Type B pancreatic cell (in vitro differentiated cells): ENCODE measurements around the gene ULK4. TPM values are rescaled to one million over a fixed set of nuclear protein-coding genes. Genes with fewer than 3 reads are reported as not detected.
A peak's percentile ranks its signal among the peaks of the same experiment; 100 is the strongest.

ENCODE experiments used
- DNase-seq: peaks from one replicate; pipeline ENCODE4 v3.0.0; 2021; ENCODE audit warnings: mixed read lengths; ENCODE audit not compliant: unreplicated experiment; ENCODE audit errors: extremely low spot score
- H3K27ac Mint-ChIP-seq: 2 replicates; pipeline ENCODE4 v1.8.0; 2021; ENCODE audit warnings: mild to moderate bottlenecking, mixed read lengths
- H3K27me3 Mint-ChIP-seq: 2 replicates; pipeline ENCODE4 v1.8.0; 2021; ENCODE audit warnings: mixed read lengths
- H3K36me3 Mint-ChIP-seq: 2 replicates; pipeline ENCODE4 v1.8.0; 2021; ENCODE audit warnings: mixed read lengths
- H3K4me1 Mint-ChIP-seq: one replicate; pipeline ENCODE4 v1.8.0; 2021; ENCODE audit warnings: mixed read lengths; ENCODE audit not compliant: unreplicated experiment
- H3K4me3 Mint-ChIP-seq: 2 replicates; pipeline ENCODE4 v1.8.0; 2021; ENCODE audit warnings: mild to moderate bottlenecking, mixed read lengths
- H3K9me3 Mint-ChIP-seq: 2 replicates; pipeline ENCODE4 v1.8.0; 2021; ENCODE audit warnings: mixed read lengths
- total RNA-seq: library from RNA; stranded (reverse); gene quantifications from 2 replicates; pipeline ENCODE4 v1.2.1, GENCODE V29; 2021; ENCODE audit warnings: low replicate concordance
- TF ChIP-seq, protein P1 (sequence below): fragments of 200-600 bp; sonication (generic); conservative IDR thresholded peaks from 2 replicates; pipeline ENCODE4 v1.5.0; 2021; ENCODE audit warnings: antibody characterized with exemption, mild to moderate bottlenecking

ULK4 gene
- total RNA-seq, 1 donor from 2014 or later: 10.7 TPM

DNA sequence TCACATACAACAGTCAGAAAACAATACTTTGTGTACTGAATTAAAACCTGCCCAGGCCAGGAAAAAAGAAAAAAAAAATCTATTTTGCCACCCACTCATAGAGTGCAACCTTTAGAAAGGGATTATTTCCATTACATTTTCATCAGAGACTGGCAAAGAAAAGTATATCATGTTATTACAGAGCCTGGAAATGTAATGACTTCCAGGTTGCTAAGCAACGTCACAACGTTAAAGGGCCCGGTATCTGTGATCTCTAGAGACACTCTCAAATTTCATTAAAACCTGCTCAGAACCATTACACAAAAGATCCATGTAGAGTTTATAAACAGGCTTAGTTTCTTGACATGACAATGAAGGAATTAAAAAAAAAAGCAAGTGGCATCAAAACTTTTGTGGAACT lies 592.1 kb downstream of the ULK4 start:
- Mint-ChIP-seq H3K4me1 (peaks cover 9% of the 10 kb centered on the region), H3K27ac (peak overlapping the region; percentile 4), H3K27me3 (no peaks in the 10 kb centered on the region), H3K9me3 (no peaks in the 10 kb centered on the region), H3K4me3 (peak overlapping the region; percentile 2), H3K36me3 (peaks cover 3% of the 10 kb centered on the region)
- DNase-seq: no peak
- TF ChIP-seq, protein P1, sequence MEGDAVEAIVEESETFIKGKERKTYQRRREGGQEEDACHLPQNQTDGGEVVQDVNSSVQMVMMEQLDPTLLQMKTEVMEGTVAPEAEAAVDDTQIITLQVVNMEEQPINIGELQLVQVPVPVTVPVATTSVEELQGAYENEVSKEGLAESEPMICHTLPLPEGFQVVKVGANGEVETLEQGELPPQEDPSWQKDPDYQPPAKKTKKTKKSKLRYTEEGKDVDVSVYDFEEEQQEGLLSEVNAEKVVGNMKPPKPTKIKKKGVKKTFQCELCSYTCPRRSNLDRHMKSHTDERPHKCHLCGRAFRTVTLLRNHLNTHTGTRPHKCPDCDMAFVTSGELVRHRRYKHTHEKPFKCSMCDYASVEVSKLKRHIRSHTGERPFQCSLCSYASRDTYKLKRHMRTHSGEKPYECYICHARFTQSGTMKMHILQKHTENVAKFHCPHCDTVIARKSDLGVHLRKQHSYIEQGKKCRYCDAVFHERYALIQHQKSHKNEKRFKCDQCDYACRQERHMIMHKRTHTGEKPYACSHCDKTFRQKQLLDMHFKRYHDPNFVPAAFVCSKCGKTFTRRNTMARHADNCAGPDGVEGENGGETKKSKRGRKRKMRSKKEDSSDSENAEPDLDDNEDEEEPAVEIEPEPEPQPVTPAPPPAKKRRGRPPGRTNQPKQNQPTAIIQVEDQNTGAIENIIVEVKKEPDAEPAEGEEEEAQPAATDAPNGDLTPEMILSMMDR: no peak

DNA sequence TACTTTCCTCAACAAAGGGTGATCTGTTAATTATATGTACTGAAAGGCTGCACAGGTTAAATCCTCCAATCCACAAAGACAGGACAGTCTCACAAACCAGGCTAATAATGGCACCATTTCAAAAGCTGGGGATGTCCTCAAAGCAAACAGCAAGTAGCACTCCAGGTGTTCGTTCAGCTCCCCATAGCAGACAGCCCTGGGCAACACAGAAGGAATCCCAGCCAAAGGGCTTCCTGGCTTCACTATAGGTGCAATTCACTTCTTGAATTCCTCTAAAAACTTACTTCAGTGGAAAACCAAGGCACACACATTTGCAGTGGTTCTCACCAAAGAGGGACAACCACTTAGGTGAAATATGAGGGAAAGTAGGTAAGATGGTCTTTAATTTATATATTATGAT lies 595.9 kb downstream of the ULK4 start:
- no peak for DNase-seq
- Mint-ChIP-seq H3K4me1 (peaks cover 31% of the 10 kb centered on the region), H3K9me3 (no peaks in the 10 kb centered on the region), H3K27ac (no peak overlapping the region), H3K36me3 (peaks cover 3% of the 10 kb centered on the region), H3K4me3 (no peak overlapping the region), H3K27me3 (no peaks in the 10 kb centered on the region)
- TF ChIP-seq, protein P1: no peak

DNA sequence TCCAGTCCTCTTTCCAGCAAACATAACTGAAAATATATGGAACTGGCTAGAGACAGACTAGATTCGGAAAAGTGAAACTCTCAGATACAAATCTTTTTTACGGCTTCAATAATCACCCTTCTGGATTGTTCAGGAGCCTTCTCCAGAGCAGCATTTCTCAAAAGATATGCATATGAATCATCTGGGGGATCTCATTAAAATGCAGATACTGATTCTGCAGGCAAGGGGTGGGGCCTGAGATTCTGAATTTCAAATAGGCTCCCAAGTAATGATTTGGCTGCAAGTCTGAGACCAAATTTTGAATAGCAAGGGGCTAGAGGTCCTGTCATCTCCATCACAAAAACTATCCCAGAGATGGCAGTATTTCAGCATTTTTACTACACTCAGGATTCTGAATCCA lies 597.2 kb downstream of the ULK4 start:
- Mint-ChIP-seq H3K27me3 (no peaks in the 10 kb centered on the region), H3K9me3 (no peaks in the 10 kb centered on the region), H3K36me3 (peaks cover 3% of the 10 kb centered on the region), H3K27ac (peak overlapping the region; percentile 78), H3K4me3 (no peak overlapping the region), H3K4me1 (peaks cover 24% of the 10 kb centered on the region)
- TF ChIP-seq, protein P1: no peak
- DNase-seq: no peak

DNA sequence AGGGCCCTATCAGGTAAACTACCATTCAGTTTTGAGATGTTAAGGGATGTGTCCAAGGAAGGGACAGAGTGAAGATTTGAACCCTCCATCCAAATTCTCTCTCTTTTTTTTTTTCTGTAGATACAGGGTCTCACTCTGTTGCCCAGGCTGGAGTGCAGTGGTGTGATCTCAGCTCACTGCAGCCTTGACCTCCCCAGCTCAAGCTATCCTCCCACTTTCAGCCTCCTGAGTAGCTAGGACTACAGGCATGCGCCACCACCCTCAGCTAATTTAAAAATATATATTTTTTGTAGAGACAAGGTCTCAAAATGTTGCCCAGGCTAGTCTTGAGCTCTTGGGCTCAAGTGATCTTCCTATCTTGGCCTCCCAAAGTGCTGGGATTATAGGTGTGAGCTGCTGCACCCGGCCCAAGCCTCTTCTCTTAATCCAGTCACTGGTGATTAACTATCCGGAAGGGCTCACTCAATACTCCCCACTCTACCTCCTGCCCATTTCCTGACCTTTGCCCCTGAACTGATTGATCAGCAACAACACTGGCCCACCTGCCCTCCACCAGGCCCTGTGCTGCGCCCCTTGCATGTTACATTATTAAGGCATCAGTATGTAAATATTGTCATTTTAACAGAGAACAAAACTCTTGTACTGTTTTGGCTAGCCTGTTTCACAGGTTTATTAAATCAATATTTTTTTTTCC lies 597.9 kb downstream of the ULK4 start:
- no peak for DNase-seq
- Mint-ChIP-seq H3K36me3 (peaks cover 3% of the 10 kb centered on the region), H3K27ac (peak overlapping the region; percentile 78)

DNA sequence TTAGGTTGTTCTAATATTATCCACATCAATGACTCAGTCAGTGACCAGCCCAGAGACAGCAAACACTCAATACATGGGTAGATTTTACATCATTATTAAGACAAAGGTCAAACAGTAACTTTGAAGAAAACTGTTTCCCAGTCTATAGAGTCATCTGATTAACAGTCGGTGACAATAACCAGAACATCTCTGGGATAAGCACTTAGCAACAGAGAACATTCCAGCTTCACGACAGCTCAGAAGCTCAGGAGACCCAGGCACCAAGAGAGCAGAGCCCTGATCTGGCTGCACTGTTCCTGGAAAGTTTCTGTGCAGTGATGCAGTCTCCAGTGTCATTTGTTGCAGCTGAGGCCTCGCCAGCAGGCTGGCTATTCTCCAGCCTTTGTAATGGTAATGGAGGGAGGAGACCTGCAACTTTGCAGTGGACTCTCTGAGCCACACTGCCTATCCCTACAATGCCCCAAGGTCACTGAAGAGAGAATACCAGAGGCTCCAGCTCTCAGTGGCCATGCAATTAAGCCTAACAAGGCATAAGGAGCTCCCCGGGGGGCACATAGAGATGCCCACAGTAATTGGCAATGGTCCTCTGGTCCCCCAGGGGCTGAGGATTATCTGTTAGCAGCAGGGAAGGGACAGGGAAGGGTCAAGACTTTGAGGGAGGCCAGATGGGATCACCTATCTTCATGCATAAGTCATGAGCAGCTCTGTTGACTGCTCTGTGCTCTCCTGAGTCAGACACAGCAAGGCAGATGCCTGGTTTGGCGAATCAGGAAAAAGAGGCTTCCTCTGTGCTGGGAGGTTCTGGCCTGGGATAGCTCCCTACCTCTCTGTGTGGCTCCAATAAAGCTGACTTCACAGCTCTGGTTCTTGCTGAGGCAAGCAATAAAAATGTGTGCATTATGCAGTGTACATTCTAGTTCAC lies 599.0 kb downstream of the ULK4 start:
- Mint-ChIP-seq H3K4me1 (peaks cover 23% of the 10 kb centered on the region), H3K9me3 (no peaks in the 10 kb centered on the region), H3K27me3 (no peaks in the 10 kb centered on the region), H3K27ac (peak overlapping the region; percentile 22), H3K36me3 (peaks cover 4% of the 10 kb centered on the region), H3K4me3 (no peak overlapping the region)
- TF ChIP-seq, protein P1: no peak
- DNase-seq: no peak

More for the DNA sequence above, 597.9 kb downstream of the ULK4 start:
- H3K27me3 Mint-ChIP-seq: no peaks in the 10 kb centered on the region
- no peaks in the 10 kb centered on the region for H3K9me3 Mint-ChIP-seq
- peak overlapping the region; percentile 13 for H3K4me3 Mint-ChIP-seq
- H3K4me1 Mint-ChIP-seq: peaks cover 23% of the 10 kb centered on the region
- TF ChIP-seq, protein P1: no peak
